Right renal pelvis (tissue), 4 donors: ENCODE measurements around the gene DENR. TPM values are rescaled to one million over a fixed set of nuclear protein-coding genes. Genes with fewer than 3 reads are reported as not detected.
"Not testable (repeated sequence)": the region's sequence is repeated elsewhere in the genome, so short reads cannot be mapped to it uniquely, and the experiment has no call there.

Experiments
- DNase-seq, 4 donors: peaks; one replicate each; pipeline ENCODE4 v3.0.0-alpha.2; 2013; ENCODE audit warnings: low read depth in 4 of 4, low spot score in 3 of 4, missing footprints in 1 of 4
- polyA plus RNA-seq, 4 donors: library from polyadenylated mRNA; unstranded; fragments of 120-200 nt; gene quantifications; one replicate each; pipeline ENCODE4 v1.2.1, GENCODE V29; 2013; ENCODE audit not compliant: insufficient read length in 4 of 4

Gene DENR
- polyA plus RNA-seq, 4 donors: 83.2 to 101 (median 95.2) TPM

DNA sequence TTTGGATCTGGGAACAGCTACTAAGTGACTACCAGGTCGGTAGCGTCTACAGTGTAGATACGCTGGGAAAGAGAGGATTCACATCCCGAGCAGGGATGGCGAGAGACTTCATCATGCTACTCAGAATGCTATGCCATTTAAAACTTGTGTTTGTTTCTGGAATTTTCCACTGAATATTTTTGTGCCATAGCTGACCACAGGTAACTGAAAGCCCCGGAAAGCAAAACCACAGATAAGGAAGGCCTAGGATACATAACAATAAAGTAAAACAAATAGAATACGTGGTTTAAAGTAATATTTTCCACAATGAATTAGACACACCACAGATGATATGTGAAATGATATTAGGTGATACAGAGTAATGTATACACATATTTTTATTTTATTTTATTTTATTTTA, 14.1 kb upstream of the DENR start:
- DNase-seq: no peak

DNA sequence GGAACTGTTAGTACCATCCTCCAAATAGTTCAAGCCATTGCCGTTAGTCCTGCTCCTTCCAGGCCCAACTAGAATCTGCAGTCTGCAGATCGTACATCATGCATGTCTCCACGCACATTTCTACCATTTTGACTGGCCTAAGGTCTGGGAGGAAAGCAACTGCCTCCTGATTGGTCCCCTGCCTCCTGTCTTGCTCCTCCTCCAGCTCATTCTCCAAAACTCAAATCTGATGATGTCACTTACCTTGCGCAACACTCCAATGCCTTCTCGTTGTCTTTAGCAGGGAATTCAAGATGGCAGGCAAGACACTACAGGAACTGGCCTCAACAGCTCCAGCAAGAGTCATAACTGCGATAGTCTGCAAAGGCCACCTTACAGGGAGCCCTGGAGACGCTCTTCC, 12.3 kb upstream of the DENR start:
- no peak for DNase-seq

DNA sequence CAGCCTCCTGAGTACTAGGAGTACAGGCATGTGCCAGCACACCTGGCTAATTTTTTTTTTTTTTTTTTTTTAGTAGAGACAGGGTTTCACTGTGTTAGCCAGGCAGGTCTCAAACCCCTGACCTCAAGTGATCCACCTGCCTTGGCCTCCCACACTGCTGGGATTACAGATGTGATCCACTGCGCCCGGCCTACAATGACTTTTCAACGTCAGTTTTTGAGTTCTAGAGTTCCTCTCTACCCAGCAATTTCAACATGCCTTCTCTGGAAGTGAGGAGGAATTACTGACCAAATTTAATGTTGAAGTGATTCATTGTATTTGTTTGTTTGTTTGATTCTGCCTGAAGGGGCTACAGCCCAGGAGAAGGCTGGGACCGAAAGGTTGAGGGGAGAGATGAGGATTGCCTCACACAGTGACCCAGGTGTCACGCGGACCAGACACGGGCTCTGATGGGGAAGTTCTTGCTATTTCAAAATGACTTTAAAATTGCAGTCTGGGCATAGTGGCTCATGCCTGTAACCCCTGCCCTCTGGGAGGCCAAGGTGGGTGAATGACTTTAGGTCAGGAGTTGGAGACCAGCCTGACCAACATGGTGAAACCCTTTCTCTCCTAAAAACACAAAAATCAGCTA, 8.6 kb upstream of the DENR start:
- no peak for DNase-seq

DNA sequence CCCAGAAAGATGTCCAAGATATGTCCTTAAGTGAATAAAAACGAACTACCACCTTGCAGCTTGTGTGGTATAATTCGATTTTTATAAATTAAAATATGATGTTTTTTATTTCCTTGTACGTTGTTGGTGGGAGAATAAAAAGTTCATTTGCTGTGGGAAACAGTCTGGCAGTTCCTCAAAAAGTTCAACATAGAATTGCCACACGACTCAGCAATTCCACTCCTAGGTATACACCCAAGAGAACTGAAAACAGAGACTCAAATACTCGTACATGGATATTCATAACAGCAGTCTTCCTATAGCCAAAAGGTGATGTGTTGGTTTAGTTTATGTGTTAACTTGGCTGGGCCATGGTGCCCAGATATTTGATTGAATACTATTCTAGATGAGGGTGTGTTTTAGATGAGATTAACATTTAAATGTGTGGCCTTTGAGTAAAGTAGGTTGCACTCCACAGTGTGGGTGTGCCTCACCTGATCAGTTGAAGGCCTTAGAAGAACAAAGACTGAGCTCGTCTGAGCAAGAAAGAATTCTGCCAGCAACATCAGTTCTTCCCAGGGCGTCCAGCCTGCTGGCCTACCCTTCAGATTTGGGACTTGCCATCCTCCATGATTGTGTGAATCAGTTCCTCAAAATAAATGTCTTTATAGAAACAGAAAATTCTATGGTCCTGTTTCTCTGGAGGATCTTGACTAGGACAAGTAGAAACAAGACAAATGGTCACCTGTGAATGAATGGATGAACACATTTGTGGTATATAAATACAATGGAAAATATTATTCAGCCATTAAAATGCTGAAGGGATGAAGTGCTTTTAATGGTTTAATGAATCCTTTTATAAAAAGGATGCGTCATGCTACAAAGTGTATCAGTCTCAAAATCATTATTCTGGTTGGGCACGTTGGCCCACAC, 5.1 kb upstream of the DENR start:
- no peak for DNase-seq

DNA sequence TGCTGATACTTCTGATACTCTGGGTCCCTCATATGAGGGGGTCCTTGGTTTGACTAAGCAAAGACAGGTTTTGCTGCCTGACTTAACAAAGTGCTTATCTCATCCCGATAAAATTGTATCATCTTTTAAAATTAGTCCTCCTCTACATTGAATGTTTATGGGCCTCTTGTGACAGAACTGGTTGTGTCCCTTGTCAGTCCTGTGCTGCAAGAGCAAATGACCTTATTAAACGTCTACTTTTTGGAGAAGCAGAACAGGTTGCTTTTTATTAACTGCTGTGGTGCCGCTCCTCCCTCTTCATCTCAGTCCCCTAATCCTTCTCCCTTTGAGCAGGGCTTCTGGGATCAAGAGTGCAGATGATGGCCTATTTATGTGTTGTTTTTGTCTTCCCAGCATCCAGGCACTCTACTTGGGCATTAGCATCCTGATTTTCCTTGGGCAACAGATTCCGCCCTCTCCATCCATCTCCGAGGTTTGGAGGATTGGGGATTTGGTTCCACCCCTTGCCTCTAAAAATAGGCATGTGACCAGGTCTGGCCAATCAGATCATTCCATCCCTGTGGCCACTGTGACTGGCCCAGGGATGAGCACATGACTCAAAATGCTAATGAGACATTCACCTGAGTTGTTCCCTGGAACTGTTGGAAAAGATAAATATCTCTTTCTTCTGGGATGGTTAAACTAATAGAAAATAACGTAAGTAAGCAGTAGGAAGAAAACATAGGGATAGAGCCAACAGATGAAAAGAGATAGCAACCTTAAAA, 2.9 kb upstream of the DENR start:
- DNase-seq: no peak

DNA sequence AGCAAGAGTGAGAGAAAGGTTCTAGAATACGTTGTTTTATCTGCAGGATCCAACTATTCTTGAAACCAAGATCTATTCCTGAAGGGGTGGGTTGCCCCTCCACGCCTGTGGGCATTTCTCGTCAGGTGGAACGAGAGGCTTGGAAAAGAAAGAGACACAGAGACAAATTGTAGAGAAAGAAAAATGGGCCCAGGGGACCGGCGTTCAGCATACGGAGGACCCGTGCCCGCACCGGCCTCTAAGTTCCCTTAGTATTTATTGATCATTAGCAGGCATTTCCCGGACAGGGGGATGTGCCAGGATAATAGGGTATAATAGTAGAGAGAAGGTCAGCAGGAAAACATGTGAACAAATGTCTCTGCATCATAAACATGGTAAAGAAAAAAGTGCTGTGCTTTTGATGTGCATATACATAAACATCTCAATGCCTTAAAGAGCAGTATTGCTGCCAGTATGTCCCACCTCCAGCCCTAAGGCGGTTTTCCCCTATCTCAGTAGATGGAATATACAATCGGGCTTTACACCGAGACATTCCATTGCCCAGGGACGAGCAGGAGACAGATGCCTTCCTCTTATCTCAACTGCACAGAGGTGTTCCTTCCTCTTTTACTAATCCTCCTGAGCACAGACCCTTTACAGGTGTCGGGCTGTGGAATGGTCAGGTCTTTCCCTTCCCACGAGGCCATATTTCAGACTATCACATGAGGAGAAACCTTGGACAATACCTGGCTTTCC, 1.7 kb upstream of the DENR start:
- not testable (repeated sequence) for DNase-seq

DNA sequence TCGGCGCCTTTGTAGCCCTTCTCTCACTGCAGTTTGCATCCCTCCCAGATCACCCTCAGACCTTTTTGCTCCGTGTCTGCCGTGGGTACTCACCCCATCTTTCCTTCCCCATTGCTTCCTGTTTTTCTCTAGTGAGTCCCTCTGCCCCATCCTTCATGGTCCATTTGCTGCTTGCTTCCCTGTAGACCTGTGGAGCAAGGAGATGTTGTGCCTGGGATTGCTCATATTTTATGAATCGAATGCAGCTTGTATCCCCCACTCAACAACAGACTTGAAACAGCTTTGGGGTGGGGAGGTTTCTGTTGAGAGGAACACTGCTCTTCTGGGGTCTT, 661 bp downstream of the DENR start:
- DNase-seq: peak in 1 of 4 donors; percentile 16

DNA sequence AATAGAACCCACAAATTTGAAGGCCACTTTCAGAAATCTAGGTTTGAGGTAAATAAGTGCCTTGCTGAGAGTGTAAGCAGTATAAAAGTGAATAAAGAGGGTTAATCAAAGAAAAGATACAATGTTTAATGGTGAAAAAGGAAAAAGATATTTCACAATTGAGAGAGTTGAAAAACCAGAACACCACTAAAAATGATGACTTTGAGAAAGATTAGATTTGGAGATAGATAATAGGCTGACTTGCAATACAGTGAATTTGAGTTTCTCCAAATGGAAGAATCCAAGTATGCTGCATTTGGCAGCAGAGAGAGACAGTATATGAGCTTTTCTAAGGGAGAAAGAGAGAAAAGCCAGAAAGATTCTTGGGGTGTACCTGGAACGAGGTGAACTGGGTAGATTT, 2.2 kb downstream of the DENR start:
- no peak for DNase-seq

DNA sequence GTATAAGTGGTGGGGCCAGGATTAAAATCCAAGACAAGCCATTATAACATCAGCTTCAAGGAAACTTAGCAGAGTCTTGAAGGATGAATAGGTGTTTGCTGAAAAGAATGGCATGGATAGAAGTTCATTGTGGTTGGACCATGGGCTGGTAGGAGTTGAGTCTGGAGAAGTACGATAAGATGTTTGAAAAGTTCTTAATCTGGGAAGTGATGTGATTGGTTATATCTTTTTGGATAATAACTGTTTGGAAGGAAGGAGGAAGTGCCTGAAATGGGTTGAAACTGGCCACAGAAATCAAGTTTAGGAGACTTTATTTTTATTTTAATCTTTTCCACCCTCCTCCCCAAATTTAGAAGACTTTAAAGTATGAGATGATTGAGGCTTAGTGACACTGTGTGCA, 4.9 kb downstream of the DENR start:
- DNase-seq: no peak

DNA sequence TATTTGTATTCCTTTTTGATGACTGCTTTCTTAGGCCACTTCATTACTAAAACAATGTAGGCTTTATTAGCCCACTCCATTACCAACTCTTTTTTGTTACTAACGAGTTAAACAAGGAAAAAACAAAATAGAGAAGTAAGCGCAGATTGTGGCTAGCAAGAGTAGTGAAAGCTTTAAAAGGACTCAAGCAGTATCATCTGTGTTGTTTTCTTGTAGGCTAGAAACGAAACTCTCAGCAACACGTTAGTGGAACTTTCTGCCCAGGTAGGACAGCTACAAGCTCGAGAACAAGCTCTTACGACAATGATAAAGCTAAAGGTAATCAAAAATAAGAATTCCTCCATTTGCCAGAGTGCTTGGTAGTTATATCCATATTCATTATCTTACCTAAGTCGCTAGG, 32.9 kb downstream of the DENR start:
- no peak for DNase-seq

DNA sequence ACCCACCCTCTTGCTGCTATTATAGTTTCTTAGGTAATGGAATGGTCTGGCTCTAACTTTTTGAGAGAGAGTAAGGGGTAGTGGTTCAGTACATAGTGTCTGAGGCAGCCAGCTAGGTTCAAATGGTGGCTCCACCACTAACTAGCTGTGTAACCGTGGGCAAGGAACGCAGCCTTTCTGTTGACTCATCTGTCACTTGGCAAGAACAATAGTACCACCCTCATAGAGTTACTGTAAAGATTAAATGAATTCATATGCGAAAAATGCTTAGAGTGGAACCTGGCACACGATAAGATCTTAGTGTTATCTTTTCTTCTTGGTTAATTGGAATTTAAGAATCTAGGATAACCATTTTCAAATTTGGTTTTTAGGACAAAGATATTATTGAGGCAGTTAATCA, 35.8 kb downstream of the DENR start:
- no peak for DNase-seq

DNA sequence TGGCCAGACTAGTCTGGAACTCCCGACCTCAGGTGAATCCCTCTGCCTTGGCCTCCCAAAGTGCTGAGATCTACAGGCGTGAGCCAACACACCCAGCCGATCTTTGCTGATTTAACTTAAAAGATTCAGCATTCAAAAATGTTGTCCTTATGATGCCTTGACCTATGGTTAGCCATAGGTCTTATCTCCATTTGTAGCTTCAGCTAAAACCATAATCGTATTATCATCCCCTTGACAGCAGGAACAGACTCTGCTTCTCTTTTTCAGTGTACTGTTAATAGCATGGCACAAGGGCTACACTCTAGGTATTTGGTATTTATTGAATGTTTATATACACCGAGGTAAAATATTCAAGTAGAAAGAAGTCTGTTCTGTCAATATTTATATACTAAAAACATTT, 37.0 kb downstream of the DENR start:
- no peak for DNase-seq

DNA sequence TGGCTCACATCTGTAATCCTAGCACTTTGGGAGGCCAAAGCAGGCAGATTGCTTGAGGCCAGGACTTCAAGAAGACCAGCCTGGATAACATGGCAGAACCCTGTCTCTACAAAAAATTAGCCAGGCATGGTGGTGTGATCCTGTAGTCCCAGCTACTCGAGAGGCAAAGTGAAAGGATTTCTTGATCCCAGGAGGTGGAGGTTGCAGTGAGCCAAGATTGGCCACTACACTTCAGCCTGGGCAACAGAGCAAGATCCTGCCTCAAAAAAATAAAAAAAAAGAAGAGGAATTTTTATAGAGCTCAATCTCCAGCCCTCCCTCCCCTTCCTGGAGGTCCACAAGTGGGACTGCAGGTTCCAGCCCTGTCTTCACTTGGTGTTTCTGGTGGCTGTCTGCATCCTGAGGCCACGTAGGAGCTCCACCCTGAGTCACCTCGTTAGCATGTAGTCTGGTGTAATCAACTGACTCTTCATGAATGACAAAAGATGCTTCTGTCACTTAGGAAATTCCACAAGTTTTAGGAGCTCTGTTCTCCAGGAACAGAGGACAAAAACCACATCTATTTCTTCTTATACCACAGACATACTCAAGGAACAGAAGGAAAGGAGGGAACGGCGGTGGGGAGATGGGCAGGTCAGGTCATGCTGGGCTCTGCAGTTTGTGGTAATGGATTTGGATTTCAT, 37.9 kb downstream of the DENR start:
- no peak for DNase-seq

DNA sequence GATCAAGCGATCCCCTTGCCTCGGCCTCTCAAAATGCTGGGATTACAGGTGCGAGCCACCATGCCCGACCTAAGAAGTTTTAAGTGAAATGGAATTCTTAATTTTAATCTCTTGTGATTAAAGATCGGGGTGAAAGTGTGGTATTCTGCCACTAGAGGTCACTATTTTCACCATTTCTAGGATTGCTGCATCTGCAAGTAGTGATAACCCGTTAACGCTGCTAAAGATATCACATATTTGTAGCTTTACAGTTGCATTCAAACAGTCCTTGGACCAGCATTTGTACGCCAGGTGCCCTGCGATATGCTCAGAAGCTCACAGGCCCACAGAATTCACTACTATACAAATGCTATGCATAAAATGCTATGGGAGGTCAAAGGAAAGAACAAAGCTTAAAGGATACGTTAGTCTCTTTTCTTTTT, 41.1 kb downstream of the DENR start:
- peak in 2 of 4 donors; percentile 5 to 31 for DNase-seq

DNA sequence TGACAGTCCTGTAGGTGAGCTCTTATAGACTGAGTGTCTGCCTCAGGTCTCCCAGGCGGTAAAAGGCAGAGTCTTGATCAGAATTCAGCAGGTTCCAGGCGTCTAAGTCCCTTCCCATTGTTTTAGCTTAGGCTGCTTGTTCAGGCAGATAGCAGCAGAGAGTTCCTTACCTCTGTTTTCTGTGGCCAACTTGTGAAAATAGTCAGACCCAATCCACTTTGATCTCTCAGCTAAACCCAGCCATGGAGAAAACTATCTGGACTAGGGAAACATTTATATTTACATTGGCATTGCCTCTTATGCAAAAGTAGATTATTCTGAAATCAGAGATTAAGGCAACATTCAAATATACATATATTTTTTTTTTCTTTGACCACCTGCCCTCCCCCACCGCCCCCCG, 43.2 kb downstream of the DENR start:
- DNase-seq: no peak

DNA sequence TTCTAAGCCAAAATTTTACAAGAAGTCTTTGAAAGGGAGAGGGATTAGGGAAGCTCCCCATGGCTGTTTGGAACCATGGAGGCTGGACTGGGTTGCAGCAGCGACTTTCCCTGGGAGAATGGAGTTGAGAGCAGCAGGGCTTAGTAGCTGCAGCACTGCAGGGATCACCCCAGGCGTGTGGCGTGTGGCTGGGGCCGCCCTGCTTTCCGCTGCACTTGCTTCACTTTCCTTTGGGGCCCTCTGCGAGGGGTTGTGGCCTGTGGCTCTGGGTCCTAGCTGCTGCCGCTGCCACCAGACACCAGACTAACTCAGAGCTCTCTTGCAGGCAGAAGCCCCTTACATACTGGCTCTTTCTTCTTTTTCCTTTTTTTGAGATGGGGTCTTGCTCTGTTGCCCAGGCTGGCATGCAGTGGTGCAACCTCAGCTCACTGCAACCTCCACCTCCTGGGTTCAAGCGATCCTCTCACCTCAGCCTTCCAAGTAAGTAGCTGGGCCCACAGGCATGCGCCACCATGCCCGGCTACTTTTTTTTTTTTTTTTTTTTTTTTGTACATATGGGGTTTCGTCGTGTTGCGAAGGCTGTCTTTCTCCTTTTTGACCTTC, 47.1 kb downstream of the DENR start:
- no peak for DNase-seq

DNA sequence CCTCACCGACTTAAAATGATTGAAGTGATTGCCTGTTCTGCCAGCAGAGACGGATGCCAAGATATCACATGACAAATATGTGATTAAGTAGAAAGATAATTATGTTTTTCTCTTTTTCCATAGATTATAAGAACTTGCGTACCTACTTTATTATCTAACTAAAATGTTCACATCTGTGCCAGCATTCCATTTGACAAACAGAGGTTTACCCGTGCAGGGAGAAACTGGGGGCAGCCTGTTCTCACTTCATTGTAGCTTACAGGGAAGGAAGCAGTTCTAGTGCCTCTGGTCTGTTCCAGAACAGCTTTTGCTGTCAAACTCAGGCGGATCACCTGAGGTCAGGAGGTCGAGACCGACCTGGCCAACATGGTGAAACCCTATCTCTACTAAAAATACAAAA, 51.3 kb downstream of the DENR start:
- DNase-seq: no peak

DNA sequence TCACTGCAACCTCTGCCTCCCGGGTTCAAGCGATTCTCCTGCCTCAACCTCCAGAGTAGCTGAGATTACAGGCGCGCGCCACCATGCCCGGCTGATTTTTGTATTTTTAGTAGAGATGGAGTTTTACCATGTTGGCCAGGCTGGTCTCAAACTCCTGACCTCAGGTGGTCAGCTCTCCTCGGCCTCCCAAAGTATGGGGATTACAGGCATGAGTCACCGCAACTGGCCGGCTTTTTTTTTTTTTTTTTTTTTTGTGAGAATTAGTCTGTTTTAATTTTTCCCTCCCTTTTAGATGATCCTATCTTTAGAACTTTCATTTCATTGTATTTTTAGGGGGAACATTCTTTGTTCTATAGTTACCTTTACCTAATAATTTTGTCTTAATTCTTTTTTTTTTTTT, 52.3 kb downstream of the DENR start:
- DNase-seq: not testable (repeated sequence)

DNA sequence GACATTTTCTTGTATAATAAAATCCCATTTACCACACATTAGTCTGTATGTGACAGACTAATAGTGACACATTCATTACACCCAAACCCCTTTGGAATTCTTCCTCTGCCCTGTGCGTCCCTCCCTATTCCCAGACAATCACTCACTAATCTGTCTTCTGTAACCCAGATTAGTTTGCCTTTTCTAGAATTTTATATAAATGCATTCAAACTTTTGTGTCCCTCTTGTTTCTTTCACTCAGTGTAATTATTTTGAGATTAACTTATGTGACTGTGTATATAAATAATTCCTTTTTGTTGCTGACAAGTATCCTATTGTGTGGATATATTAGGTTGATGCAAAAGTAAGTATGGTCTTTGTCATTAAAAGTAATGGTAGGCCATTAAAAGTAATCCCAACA, 55.0 kb downstream of the DENR start:
- no peak for DNase-seq

DNA sequence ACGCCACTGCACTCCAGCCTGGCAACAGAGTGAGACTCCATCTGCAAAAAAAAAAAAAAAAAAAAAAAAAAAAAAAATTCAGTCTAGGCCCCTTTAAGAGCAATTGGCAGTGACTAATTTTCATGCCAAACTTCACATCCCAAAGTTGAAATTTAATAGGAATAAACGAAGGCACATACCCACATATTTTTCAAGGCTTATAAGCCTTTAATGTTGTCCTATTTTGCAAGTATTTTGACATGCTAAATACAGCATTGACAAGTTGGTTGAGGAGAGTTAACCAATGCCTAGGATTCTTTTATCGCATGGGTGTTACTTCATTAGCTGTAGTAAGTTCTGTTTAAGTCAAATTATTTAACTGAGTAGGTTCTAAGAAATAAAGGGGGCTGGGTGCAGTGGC, 59.2 kb downstream of the DENR start:
- DNase-seq: no peak
